ENCODE data around the gene FILIP1L. TPM values are rescaled to one million over a fixed set of nuclear protein-coding genes. Genes with fewer than 3 reads are reported as not detected.
"Not testable (repeated sequence)": the region's sequence is repeated elsewhere in the genome, so short reads cannot be mapped to it uniquely, and the experiment has no call there.

FILIP1L gene
- total RNA-seq, 1 donor from 2014 or later: 4.5 TPM

DNA sequence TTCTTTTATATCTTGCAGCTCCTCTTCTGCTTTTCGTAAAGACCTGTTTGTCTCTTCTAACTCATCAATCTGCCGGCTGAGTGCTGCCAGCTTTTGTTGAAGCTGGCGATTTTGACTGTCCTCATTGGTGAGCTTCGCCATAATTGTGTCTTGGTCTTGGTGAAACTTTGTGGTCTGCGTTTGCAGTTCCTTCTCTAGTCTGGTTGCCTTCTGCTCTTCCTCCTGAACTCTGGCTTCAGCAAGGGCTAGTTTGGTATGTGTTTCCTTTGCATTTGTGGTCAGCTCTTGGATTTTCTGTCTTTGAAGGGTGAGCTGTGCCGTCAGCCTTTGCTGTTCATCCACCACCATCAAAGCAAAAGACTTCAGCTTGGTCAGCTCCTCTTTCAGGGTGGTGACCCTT lies 263.7 kb downstream of the FILIP1L start:
- Mint-ChIP-seq H3K27ac (no peak overlapping the region), H3K27me3 (ENCODE audit: low read depth) (no peaks in the 10 kb centered on the region), H3K4me3 (ENCODE audit: low read depth) (no peak overlapping the region), H3K4me1 (ENCODE audit: low read depth) (peaks cover 24% of the 10 kb centered on the region), H3K9me3 (no peaks in the 10 kb centered on the region), H3K36me3 (ENCODE audit: low read depth) (peaks cover 32% of the 10 kb centered on the region)
- no peak for DNase-seq (ENCODE audit: low spot score)
- intact Hi-C loops (cut with micrococcal nuclease): no loop called here

DNA sequence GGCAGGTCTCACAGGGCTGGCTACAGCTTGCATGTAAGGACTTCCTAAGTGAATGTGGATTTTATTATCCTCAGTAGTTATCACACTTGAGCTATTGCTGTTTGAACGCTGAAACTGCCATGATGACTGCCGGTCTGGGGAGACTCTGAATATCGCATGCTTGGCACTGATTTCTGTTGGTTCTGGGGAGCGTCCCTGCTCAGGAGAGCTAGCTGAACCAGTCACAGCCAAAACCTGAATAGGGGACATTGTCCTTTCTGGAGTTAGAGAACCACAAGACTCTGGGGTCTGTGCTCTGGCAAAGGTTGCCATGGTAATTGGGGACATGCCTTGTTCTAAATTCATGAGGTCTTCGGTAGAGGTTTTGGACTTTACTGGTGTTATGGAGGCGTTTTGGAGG lies 265.9 kb downstream of the FILIP1L start:
- intact Hi-C loops (cut with micrococcal nuclease): loop anchor here (1.0 kb wide), 1 partner anchor 8 kb away; no protein-coding TSS in a partner anchor
- Mint-ChIP-seq H3K4me3 (ENCODE audit: low read depth) (no peak overlapping the region), H3K27me3 (ENCODE audit: low read depth) (no peaks in the 10 kb centered on the region), H3K27ac (no peak overlapping the region), H3K36me3 (ENCODE audit: low read depth) (peaks cover 24% of the 10 kb centered on the region), H3K9me3 (no peaks in the 10 kb centered on the region), H3K4me1 (ENCODE audit: low read depth) (peaks cover 21% of the 10 kb centered on the region)
- no peak for DNase-seq (ENCODE audit: low spot score)

DNA sequence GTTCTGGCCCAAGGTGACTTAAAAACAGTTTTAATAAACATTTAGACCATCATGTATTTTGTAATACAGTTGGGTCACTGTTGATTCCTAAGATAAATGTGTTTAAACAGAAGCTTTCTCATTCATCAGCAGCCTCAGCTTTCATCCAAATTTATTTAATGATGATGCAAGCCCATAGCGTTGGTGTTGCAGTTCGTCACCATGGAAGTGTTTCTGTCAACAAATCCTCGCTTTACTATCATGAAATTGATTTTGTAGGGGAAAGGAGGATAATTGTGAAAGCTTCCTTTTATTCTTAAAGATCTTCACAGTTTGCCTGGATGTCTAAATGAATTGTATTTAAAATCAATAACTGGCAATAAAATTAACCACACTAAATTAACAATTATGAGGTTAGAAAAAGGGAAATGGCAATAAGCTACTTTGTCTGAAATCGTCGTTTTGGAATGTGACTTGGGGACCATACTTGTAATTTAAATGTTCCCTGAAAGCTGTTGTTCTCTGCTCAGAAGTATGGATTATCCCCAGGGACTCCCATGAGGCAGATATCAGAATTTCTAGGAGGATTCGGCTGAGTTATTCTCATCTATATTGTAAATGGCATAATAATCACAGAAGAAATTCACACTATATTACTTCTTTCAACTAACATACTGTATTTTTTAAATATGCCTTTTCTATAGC lies 267.7 kb downstream of the FILIP1L start:
- Mint-ChIP-seq H3K36me3 (ENCODE audit: low read depth) (peaks cover 13% of the 10 kb centered on the region), H3K27me3 (ENCODE audit: low read depth) (no peaks in the 10 kb centered on the region), H3K4me3 (ENCODE audit: low read depth) (no peak overlapping the region), H3K9me3 (no peaks in the 10 kb centered on the region), H3K4me1 (ENCODE audit: low read depth) (peaks cover 26% of the 10 kb centered on the region), H3K27ac (no peak overlapping the region)
- intact Hi-C loops (cut with micrococcal nuclease): no loop called here
- DNase-seq (ENCODE audit: low spot score): no peak

DNA sequence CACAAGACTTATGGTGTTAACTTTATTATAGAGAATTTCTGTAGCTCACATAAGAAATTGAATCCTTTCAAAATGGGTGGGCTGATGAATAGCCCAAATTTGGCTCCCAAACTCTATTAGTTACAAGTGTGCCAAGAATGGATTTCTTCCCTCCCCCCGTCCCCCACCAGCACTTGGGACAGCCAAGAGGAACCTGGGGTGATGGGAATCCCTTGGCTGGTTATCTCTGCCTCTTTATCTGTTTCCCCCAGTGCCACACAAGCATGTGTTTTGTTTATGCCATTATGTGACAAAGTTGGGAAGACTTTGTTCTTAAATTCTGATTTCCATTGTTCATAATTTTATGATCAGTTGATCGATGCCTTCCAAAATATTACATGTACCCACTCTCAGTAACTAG lies 268.3 kb downstream of the FILIP1L start:
- H3K4me1 Mint-ChIP-seq (ENCODE audit: low read depth): peaks cover 26% of the 10 kb centered on the region
- H3K9me3 Mint-ChIP-seq: no peaks in the 10 kb centered on the region
- intact Hi-C loops (cut with micrococcal nuclease): loop anchor here (1.0 kb wide), 1 partner anchor 21 kb away; no protein-coding TSS in a partner anchor
- H3K27ac Mint-ChIP-seq: peak overlapping the region; percentile 9
- peaks cover 7% of the 10 kb centered on the region for H3K36me3 Mint-ChIP-seq (ENCODE audit: low read depth)
- no peaks in the 10 kb centered on the region for H3K27me3 Mint-ChIP-seq (ENCODE audit: low read depth)
- no peak for DNase-seq (ENCODE audit: low spot score)
- H3K4me3 Mint-ChIP-seq (ENCODE audit: low read depth): no peak overlapping the region

DNA sequence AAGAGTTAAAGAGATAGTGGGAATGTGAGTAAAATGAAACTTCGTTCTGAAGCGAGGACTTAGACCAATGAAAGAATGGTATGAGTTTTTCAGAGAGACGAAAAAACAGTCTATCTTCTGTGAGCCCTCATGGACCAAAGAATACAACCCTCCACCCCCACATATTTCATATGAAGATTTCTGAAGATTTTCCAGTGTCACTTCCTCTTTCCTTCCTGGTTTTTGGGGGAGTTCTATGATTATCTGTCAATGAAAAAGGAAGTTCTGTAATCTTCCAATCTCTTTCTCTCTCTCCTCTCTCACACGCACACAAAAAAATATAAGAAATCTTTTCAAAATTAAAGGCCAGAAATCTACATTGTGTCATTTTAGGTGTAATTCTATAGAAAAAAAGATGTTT lies 269.0 kb downstream of the FILIP1L start:
- no peaks in the 10 kb centered on the region for H3K9me3 Mint-ChIP-seq
- intact Hi-C loops (cut with micrococcal nuclease): loop anchor here (1.0 kb wide), 1 partner anchor 20 kb away; no protein-coding TSS in a partner anchor
- no peaks in the 10 kb centered on the region for H3K27me3 Mint-ChIP-seq (ENCODE audit: low read depth)
- peaks cover 7% of the 10 kb centered on the region for H3K36me3 Mint-ChIP-seq (ENCODE audit: low read depth)
- DNase-seq (ENCODE audit: low spot score): no peak
- H3K4me3 Mint-ChIP-seq (ENCODE audit: low read depth): no peak overlapping the region
- no peak overlapping the region for H3K27ac Mint-ChIP-seq
- H3K4me1 Mint-ChIP-seq (ENCODE audit: low read depth): peaks cover 26% of the 10 kb centered on the region

DNA sequence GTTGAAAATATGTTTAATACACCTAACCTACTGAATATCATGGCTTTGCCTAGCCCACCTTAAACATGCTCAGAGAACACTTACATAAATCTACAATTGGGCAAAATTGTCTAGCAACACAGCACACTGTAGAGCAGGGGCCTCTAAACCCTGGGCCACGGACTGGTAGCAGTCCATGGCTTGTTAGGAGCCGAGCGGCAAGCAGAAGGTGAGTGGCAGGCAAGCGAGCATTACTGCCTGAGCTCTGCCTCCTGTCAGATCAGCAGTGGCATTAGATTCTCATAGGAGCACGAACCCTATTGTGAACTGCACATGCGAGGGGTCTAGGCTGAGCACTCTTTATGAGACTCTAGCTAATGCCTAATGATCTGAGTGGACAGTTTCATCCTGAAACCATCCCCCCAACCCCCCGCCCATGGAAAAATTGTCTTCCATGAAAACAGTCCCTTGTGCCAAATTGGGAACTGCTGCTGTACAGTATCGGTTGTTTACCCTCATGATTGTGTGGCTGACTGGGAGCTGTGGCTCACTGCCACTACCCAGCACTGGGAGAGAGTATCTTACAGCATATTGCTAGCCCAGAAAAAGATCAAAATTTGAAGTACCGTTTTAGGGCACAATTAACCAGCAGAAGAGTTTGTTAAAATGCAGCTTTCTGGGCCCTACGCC lies 270.6 kb downstream of the FILIP1L start:
- Mint-ChIP-seq H3K4me3 (ENCODE audit: low read depth) (no peak overlapping the region), H3K27me3 (ENCODE audit: low read depth) (no peaks in the 10 kb centered on the region), H3K4me1 (ENCODE audit: low read depth) (peaks cover 26% of the 10 kb centered on the region), H3K36me3 (ENCODE audit: low read depth) (peaks cover 10% of the 10 kb centered on the region), H3K9me3 (no peaks in the 10 kb centered on the region), H3K27ac (no peak overlapping the region)
- DNase-seq (ENCODE audit: low spot score): no peak
- intact Hi-C loops (cut with micrococcal nuclease): loop anchor here (1.0 to 5.0 kb wide), 2 partner anchors 34 to 411 kb away; no protein-coding TSS in a partner anchor

DNA sequence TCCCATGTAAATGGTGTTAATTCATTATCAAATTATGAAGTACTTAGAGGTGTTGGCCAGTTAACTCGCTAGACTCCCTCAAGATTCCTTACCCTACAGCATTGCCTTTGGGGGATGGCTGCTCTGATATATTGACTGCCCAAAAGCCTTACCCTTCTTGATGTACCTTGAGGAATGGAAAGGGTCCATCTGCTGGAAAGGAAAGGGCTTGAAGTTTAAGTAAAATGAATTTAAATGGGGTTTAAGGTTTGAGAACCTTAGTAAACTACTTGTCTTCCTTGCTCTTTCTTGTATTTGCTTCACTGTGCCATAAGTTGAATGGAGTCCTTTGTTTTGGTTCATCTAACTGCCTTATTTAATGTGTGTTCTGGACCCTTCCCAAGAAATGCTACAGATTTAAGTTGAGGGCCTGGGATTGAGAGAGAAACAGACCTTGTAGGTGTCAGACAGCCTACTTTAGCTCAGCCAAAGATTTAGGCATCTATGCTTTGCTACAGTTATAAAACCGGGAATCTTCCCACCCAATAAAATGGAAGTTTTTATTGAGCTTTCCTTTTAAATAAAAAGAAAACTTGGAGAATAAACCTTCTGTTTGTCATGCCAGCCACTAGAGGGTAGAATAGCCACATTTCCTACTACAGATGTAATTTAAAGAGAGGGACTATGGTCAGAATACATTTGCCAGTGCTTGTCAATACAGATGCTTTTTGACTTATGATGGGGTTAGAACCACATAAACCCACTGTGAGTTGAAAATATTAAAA lies 271.3 kb downstream of the FILIP1L start:
- Mint-ChIP-seq H3K27ac (no peak overlapping the region), H3K36me3 (ENCODE audit: low read depth) (peaks cover 10% of the 10 kb centered on the region), H3K27me3 (ENCODE audit: low read depth) (no peaks in the 10 kb centered on the region), H3K9me3 (no peaks in the 10 kb centered on the region), H3K4me1 (ENCODE audit: low read depth) (peaks cover 26% of the 10 kb centered on the region), H3K4me3 (ENCODE audit: low read depth) (no peak overlapping the region)
- no peak for DNase-seq (ENCODE audit: low spot score)
- intact Hi-C loops (cut with micrococcal nuclease): loop anchor here (1.0 to 5.0 kb wide), 2 partner anchors 34 to 411 kb away; no protein-coding TSS in a partner anchor

DNA sequence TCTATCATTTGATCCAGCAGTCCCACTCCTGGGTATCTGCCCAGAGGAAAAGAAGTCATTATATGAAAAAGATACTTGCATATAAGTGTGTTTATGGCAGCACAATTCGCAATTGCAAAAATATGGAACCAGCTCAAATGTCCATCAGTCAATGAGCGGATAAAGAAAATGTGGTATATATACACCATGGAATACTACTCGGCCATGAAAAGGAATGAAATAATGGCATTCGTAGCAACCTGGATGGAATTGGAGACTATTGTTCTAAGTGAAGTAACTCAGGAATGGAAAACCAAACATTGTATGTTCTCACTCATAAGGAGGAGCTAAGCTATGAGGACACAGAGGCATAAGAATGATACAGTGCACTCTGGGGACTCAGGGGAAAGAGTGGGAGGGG lies 272.4 kb downstream of the FILIP1L start:
- H3K4me1 Mint-ChIP-seq (ENCODE audit: low read depth): peaks cover 26% of the 10 kb centered on the region
- intact Hi-C loops (cut with micrococcal nuclease): loop anchor here (5.0 kb wide), 1 partner anchor 35 kb away; no protein-coding TSS in a partner anchor
- H3K27ac Mint-ChIP-seq; H3K27me3 Mint-ChIP-seq (ENCODE audit: low read depth); H3K36me3 Mint-ChIP-seq (ENCODE audit: low read depth); DNase-seq (ENCODE audit: low spot score); H3K9me3 Mint-ChIP-seq; H3K4me3 Mint-ChIP-seq (ENCODE audit: low read depth): not testable (repeated sequence)

DNA sequence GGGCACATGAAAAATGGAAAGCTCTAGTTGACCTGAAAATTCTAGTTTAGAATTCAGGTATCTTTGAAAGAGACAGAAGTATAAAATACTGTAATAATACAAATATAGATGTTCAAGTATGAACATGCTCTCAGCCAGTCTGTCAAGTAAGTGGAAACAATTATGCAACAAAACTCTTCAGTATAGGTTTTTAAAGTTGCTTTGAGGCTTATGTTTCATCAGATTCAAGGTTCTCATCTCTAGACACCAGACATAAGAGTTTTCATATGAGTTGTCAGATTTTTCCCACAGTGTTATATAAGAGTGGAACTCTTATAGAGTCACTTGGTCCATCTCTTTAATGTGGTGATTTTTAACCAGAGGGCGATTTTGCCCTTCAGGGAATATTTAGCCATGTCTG lies 274.7 kb downstream of the FILIP1L start:
- H3K4me1 Mint-ChIP-seq (ENCODE audit: low read depth): peaks cover 10% of the 10 kb centered on the region
- H3K4me3 Mint-ChIP-seq (ENCODE audit: low read depth): no peak overlapping the region
- no peaks in the 10 kb centered on the region for H3K27me3 Mint-ChIP-seq (ENCODE audit: low read depth)
- H3K9me3 Mint-ChIP-seq: no peaks in the 10 kb centered on the region
- intact Hi-C loops (cut with micrococcal nuclease): loop anchor here (5.0 kb wide), 1 partner anchor 38 kb away; no protein-coding TSS in a partner anchor
- no peak overlapping the region for H3K27ac Mint-ChIP-seq
- DNase-seq (ENCODE audit: low spot score): no peak
- H3K36me3 Mint-ChIP-seq (ENCODE audit: low read depth): peaks cover 2% of the 10 kb centered on the region

DNA sequence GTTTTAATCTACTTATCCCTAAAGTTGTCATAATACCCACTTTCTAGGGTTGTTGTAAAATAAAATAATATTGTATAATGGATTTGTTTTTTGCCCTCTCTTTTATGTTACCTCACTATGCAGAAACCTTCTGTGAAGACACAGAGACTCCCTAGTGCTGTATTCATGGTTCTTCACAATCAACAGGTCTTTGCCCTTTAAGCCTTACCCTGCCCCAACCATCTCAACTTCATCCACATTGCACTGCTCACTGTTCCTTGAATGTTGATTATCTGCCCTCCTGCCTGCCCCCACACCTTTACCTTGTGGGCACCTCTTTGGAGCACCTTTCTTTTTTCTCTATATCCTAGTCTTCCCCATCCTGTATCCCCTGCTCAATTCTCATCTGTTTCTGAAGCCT lies 275.5 kb downstream of the FILIP1L start:
- H3K27ac Mint-ChIP-seq: no peak overlapping the region

DNA sequence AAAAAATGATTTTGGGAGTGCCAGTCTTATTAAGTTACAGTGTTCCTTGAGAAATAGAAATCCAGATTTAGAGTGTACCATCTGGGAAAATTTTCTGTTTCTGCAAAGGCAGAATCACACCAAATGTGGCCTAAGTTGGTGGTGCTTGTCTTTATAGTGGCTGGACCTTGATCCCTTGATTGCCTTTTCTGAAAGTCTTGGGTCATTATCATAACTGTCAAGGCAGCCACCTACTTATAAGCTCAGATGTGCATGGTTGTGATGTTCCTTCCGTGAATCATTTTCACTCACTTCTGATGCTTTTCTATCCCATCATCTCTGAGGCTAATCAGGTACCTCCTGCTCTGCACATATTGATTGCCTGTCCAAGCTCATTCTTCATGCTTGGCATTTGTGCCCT lies 276.6 kb downstream of the FILIP1L start:
- DNase-seq (ENCODE audit: low spot score): no peak
- Mint-ChIP-seq H3K9me3 (no peaks in the 10 kb centered on the region), H3K36me3 (ENCODE audit: low read depth) (peaks cover 2% of the 10 kb centered on the region), H3K4me3 (ENCODE audit: low read depth) (no peak overlapping the region), H3K27me3 (ENCODE audit: low read depth) (no peaks in the 10 kb centered on the region), H3K4me1 (ENCODE audit: low read depth) (peaks cover 10% of the 10 kb centered on the region), H3K27ac (no peak overlapping the region)
- intact Hi-C loops (cut with micrococcal nuclease): no loop called here

More for the DNA sequence above, 275.5 kb downstream of the FILIP1L start:
- H3K4me1 Mint-ChIP-seq (ENCODE audit: low read depth): peaks cover 7% of the 10 kb centered on the region
- no peak for DNase-seq (ENCODE audit: low spot score)
- H3K27me3 Mint-ChIP-seq (ENCODE audit: low read depth): no peaks in the 10 kb centered on the region
- H3K4me3 Mint-ChIP-seq (ENCODE audit: low read depth): no peak overlapping the region
- no peaks in the 10 kb centered on the region for H3K9me3 Mint-ChIP-seq
- intact Hi-C loops (cut with micrococcal nuclease): no loop called here
- H3K36me3 Mint-ChIP-seq (ENCODE audit: low read depth): peaks cover 2% of the 10 kb centered on the region

DNA sequence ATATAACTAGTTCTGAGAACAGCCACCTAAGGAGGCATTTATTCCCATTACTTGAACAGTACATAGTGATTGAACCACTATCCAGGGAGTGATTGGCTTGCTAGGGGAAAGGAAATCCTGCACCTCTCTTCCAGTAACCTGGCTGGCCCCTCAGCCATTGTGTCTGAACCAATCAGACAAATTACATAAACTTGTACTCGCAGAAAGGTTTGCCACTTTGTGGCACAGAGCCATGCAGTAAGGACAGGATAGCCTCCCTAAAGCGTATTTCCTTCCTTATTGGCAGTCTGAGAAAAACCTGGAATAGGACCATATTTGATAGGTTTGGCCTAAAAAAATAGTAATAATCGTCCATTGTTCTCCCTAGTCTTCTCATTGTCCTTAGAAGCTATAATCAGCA lies 277.6 kb downstream of the FILIP1L start:
- peaks cover 10% of the 10 kb centered on the region for H3K4me1 Mint-ChIP-seq (ENCODE audit: low read depth)
- no peaks in the 10 kb centered on the region for H3K27me3 Mint-ChIP-seq (ENCODE audit: low read depth)
- no peak overlapping the region for H3K27ac Mint-ChIP-seq
- no peak for DNase-seq (ENCODE audit: low spot score)
- intact Hi-C loops (cut with micrococcal nuclease): no loop called here
- no peaks in the 10 kb centered on the region for H3K9me3 Mint-ChIP-seq
- no peak overlapping the region for H3K4me3 Mint-ChIP-seq (ENCODE audit: low read depth)
- H3K36me3 Mint-ChIP-seq (ENCODE audit: low read depth): peaks cover 2% of the 10 kb centered on the region
